ENCODE measurements around the gene SNRNP25. TPM values are rescaled to one million over a fixed set of nuclear protein-coding genes. Genes with fewer than 3 reads are reported as not detected.

The SNRNP25 gene
- total RNA-seq, 2 donors from 2014 or later, result 22.9 to 40.8 TPM

- intact Hi-C loops (cut with DNase I), result no loop called here
- Histone ChIP-seq H3K36me3 (peaks cover 0 to 7% of the 10 kb centered on the region in 2 donors), H3K9me3 (no peaks in the 10 kb centered on the region), H3K27me3 (replicated peaks; ENCODE audit: insufficient read depth) (no peaks in the 10 kb centered on the region), H3K27ac (peak overlapping the region; percentile 88 to 91), H3K4me1 (replicated peaks) (peaks cover 29% of the 10 kb centered on the region), H3K4me3 (peak overlapping the region; percentile 84 to 98)
- WGBS, result 19% methylated on average over 28 of the region's 31 CpGs
- DNase-seq (ENCODE audit: low spot score), result no peak
- no peak for TF ChIP-seq POLR2AphosphoS5 (IDR thresholded peaks at IDR 0.05)
- TF ChIP-seq POLR2A (IDR thresholded peaks at IDR 0.05), result no peak
- TF ChIP-seq CTCF (IDR thresholded peaks at IDR 0.05), result no peak
Measured at GRCh38 chr16:77273-77806, 23.7 kb downstream of the SNRNP25 start.

- Histone ChIP-seq H3K36me3 (peaks cover 0 to 7% of the 10 kb centered on the region in 2 donors), H3K27ac (peak within 1 kb of the TSS; percentile 88 to 91), H3K27me3 (replicated peaks; ENCODE audit: insufficient read depth) (no peaks in the 10 kb centered on the region), H3K9me3 (no peaks in the 10 kb centered on the region), H3K4me3 (peak within 1 kb of the TSS; percentile 84 to 98), H3K4me1 (replicated peaks) (peaks cover 25% of the 10 kb centered on the region)
- peak; percentile 80 for DNase-seq (ENCODE audit: low spot score)
- TF ChIP-seq CTCF (IDR thresholded peaks at IDR 0.05) (peak in 1 of 4 experiments; percentile 20), POLR2AphosphoS5 (IDR thresholded peaks at IDR 0.05) (peak; percentile 73), POLR2A (IDR thresholded peaks at IDR 0.05) (peak; percentile 68)
- WGBS, result under 1% methylated on average over 45 of the region's 83 CpGs
- intact Hi-C loops (cut with DNase I), result no loop called here
Measured at GRCh38 chr16:77807-78443, 24.3 kb downstream of the SNRNP25 start, which contains the start of gene MPG. Gene MPG, plus strand, starts transcription at chr16:78225. Its CDS starts 85 bp downstream, at chr16:78310.

GRCh38 chr16:78444-79150 lies 25.0 kb downstream of the SNRNP25 start:
- WGBS, result 8% methylated on average over 24 of the region's 36 CpGs
- DNase-seq (ENCODE audit: low spot score), result no peak
- Histone ChIP-seq H3K27me3 (replicated peaks; ENCODE audit: insufficient read depth) (no peaks in the 10 kb centered on the region), H3K36me3 (peaks cover 0 to 7% of the 10 kb centered on the region in 2 donors), H3K4me1 (replicated peaks) (peaks cover 22% of the 10 kb centered on the region), H3K4me3 (peak overlapping the region; percentile 84 to 98), H3K27ac (peak overlapping the region; percentile 88 to 91), H3K9me3 (no peaks in the 10 kb centered on the region)
- no peak for TF ChIP-seq POLR2A (IDR thresholded peaks at IDR 0.05)
- peak; percentile 9 for TF ChIP-seq POLR2AphosphoS5 (IDR thresholded peaks at IDR 0.05)
- intact Hi-C loops (cut with DNase I), result no loop called here

- peak overlapping the region; percentile 84 to 98 for H3K4me3 ChIP-seq
- peaks cover 0 to 7% of the 10 kb centered on the region in 2 donors for H3K36me3 ChIP-seq
- no peak for TF ChIP-seq CTCF (IDR thresholded peaks at IDR 0.05)
- TF ChIP-seq POLR2A (IDR thresholded peaks at IDR 0.05), result no peak
- TF ChIP-seq POLR2AphosphoS5 (IDR thresholded peaks at IDR 0.05), result no peak
- no peaks in the 10 kb centered on the region for H3K27me3 ChIP-seq (replicated peaks; ENCODE audit: insufficient read depth)
- H3K27ac ChIP-seq, result peak overlapping the region; percentile 88 to 91
- H3K4me1 ChIP-seq (replicated peaks), result peaks cover 22% of the 10 kb centered on the region
- no peaks in the 10 kb centered on the region for H3K9me3 ChIP-seq
- intact Hi-C loops (cut with DNase I), result no loop called here
- WGBS, result 77% methylated on average over 31 of the region's 32 CpGs
- no peak for DNase-seq (ENCODE audit: low spot score)
Measured at GRCh38 chr16:79151-80054, 25.8 kb downstream of the SNRNP25 start.
